Measurements from ENCODE around the gene ACD.

Gene ACD

DNA sequence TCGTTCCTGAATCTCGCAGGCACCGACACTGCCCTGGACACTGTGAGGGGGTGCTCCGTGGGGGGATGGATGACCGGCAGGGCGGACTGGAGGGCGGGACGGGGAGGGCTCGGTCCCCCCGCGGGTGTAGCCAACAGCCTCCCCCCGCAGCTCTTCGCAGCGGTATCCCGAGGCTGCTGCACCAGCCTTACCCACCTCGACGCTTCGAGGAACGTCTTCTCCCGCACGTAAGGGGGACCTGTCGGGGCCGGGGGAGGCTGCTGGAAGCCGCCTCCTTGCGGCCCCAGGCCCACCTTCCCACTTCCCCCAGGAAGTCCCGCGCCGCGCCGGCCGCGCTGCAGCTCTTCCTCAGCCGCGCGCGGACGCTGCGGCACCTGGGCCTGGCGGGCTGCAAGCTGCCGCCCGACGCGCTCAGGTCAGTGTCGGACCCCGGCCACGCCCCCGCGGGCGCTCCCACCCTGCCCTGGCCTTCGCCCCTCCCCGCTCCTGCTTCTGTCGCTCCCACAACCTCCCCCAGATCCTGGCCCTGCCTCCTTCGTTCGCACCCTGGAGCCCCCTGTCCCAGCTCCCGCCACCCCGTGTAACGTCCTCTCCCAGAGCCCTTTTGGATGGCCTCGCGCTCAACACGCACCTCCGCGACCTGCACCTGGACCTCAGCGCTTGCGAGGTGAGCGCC is 11.8 kb downstream of the ACD start:
- Histone ChIP-seq H3K4me1 (ENCODE audit: control insufficient read depth in 1 of 2, insufficient read depth in 1 of 2, low read depth in 1 of 2, low read length in 1 of 2) (peaks cover 10 to 14% of the 10 kb centered on the region in 2 experiments), H3K27me3 (peaks cover 24% of the 10 kb centered on the region), H3K4me3 (ENCODE audit: low read depth in 1 of 2, low read length in 1 of 2) (no peak overlapping the region), H3K36me3 (no peaks in the 10 kb centered on the region), H3K27ac (no peak overlapping the region), H3K9me3 (no peaks in the 10 kb centered on the region)
- TF ChIP-seq, protein P1, sequence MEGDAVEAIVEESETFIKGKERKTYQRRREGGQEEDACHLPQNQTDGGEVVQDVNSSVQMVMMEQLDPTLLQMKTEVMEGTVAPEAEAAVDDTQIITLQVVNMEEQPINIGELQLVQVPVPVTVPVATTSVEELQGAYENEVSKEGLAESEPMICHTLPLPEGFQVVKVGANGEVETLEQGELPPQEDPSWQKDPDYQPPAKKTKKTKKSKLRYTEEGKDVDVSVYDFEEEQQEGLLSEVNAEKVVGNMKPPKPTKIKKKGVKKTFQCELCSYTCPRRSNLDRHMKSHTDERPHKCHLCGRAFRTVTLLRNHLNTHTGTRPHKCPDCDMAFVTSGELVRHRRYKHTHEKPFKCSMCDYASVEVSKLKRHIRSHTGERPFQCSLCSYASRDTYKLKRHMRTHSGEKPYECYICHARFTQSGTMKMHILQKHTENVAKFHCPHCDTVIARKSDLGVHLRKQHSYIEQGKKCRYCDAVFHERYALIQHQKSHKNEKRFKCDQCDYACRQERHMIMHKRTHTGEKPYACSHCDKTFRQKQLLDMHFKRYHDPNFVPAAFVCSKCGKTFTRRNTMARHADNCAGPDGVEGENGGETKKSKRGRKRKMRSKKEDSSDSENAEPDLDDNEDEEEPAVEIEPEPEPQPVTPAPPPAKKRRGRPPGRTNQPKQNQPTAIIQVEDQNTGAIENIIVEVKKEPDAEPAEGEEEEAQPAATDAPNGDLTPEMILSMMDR (IDR thresholded peaks at IDR 0.05): no peak

DNA sequence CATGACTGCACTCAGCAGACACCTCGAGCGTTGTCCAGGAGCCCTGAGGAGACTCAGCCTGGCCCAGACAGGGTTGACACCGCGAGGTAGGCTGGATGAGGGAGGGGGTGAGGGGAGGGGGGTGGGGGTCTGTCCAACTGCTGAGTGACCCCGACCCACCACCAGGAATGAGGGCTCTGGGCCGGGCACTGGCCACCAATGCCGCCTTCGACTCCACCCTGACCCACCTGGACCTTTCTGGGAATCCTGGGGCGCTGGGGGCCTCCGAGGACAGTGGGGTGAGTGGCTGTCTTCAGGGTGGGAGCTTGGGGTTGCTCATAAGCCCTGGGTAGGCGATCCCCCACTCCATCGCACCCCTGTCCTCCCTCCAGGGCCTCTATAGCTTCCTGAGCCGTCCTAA is 12.4 kb downstream of the ACD start:
- Histone ChIP-seq H3K27me3 (peaks cover 24% of the 10 kb centered on the region), H3K4me3 (ENCODE audit: low read depth in 1 of 2, low read length in 1 of 2) (no peak overlapping the region), H3K9me3 (no peaks in the 10 kb centered on the region), H3K36me3 (no peaks in the 10 kb centered on the region), H3K27ac (no peak overlapping the region), H3K4me1 (ENCODE audit: control insufficient read depth in 1 of 2, insufficient read depth in 1 of 2, low read depth in 1 of 2, low read length in 1 of 2) (peaks cover 10 to 14% of the 10 kb centered on the region in 2 experiments)
- TF ChIP-seq, protein P1 (IDR thresholded peaks at IDR 0.05): no peak

DNA sequence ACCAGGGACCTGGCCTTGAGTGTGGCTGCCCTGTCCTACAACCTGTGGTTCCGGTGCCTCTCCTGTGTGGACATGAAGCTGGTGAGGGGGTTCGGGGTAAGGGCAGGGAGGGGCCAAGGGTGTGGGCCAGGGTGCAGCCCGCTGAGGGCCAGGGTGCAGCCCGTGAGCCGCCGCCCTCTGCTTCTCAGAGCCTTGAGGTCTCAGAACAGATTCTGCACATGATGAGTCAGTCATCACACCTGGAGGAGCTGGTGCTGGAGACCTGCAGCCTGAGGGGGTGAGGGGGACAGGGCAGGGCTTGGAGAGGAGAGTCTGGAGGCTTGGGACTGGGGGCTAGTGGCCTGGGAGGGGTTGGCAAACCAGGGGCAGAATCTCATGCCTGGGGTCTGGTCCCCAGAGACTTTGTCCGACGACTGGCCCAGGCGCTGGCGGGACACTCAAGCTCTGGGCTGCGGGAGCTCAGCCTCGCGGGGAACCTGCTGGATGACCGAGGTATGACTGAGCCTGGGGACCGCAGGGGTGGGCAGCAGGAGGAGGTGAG is 12.9 kb downstream of the ACD start:
- H3K4me1 ChIP-seq (ENCODE audit: control insufficient read depth in 1 of 2, insufficient read depth in 1 of 2, low read depth in 1 of 2, low read length in 1 of 2): peaks cover 10 to 14% of the 10 kb centered on the region in 2 experiments
- no peak overlapping the region for H3K27ac ChIP-seq
- H3K4me3 ChIP-seq (ENCODE audit: low read depth in 1 of 2, low read length in 1 of 2): no peak overlapping the region
- TF ChIP-seq, protein P1 (IDR thresholded peaks at IDR 0.05): no peak
- no peaks in the 10 kb centered on the region for H3K36me3 ChIP-seq
- H3K9me3 ChIP-seq: no peaks in the 10 kb centered on the region
- H3K27me3 ChIP-seq: peaks cover 24% of the 10 kb centered on the region

DNA sequence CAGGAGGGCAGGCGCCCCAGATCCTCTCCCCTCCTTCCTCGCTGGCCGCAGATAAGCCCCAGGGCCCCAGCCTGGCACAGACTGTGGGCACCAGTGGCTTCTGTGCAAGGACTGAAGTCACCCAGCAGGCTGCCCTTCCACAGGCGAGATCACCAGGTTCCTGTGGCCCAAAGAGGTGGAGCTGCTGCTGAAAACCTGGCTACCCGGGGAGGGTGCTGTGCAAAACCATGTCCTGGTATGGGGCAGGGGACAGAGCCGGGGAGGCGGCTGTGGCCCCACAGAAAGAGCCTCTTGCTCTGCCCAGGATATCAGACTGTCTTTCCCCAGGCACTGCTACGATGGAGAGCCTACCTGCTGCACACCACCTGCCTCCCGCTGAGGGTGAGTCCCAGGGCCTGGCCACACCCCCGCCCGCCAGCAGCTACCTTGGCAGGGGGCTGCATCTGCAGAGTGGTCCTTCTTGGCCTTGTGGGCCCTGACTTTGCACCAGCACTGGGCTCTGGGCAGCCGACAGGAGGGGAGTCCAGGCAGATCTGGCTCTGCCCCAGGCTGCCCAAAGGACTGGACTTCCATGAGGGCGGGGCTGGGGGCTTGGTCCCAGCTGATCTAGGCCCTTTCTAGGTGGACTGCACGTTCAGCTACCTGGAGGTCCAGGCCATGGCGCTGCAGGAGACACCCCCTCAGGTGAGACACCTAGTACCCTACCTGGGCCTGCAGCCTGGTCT is 14.5 kb downstream of the ACD start:
- TF ChIP-seq, protein P1 (IDR thresholded peaks at IDR 0.05): no peak
- no peaks in the 10 kb centered on the region for H3K36me3 ChIP-seq
- H3K27ac ChIP-seq: no peak overlapping the region
- H3K27me3 ChIP-seq: peaks cover 24% of the 10 kb centered on the region
- H3K9me3 ChIP-seq: no peaks in the 10 kb centered on the region
- H3K4me3 ChIP-seq (ENCODE audit: low read depth in 1 of 2, low read length in 1 of 2): peak overlapping the region; percentile 52 to 68
- H3K4me1 ChIP-seq (ENCODE audit: control insufficient read depth in 1 of 2, insufficient read depth in 1 of 2, low read depth in 1 of 2, low read length in 1 of 2): peaks cover 10 to 14% of the 10 kb centered on the region in 2 experiments

DNA sequence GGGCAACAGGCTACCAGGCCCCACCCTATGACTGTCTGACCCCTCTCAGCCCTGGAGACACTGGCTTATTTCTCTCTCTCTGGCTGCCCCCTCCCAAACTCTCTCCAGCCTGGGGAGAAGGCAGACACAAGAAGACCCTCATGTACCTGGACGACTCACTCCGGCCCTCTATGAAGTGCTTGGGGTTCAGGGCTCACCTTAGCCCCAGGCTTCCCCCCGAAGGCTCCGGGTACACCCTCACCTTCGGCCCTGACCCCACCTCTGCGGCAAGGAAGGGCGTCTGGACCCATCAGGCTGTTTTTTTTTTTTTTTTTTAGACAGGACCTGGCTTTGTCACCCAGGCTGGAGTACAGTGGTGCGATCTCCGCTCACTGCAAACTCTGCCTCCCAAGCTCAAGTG is 16.0 kb downstream of the ACD start:
- TF ChIP-seq, protein P1 (IDR thresholded peaks at IDR 0.05): no peak
- Histone ChIP-seq H3K27me3 (peaks cover 24% of the 10 kb centered on the region), H3K27ac (no peak overlapping the region), H3K4me1 (ENCODE audit: control insufficient read depth in 1 of 2, insufficient read depth in 1 of 2, low read depth in 1 of 2, low read length in 1 of 2) (peaks cover 10 to 14% of the 10 kb centered on the region in 2 experiments), H3K4me3 (ENCODE audit: low read depth in 1 of 2, low read length in 1 of 2) (no peak overlapping the region), H3K36me3 (peaks cover 10% of the 10 kb centered on the region), H3K9me3 (no peaks in the 10 kb centered on the region)

All from neutrophil (primary cell).